ENCODE data around the gene SLC25A24. TPM values are rescaled to one million over a fixed set of nuclear protein-coding genes. Genes with fewer than 3 reads are reported as not detected.

The SLC25A24 gene
- total and polyA plus RNA-seq, 9 of the 15 experiments (the other 6 are each of a cell fraction or from before 2014, with no cell fraction given), result 6.9 to 34.9 (median 25.4) TPM

DNA sequence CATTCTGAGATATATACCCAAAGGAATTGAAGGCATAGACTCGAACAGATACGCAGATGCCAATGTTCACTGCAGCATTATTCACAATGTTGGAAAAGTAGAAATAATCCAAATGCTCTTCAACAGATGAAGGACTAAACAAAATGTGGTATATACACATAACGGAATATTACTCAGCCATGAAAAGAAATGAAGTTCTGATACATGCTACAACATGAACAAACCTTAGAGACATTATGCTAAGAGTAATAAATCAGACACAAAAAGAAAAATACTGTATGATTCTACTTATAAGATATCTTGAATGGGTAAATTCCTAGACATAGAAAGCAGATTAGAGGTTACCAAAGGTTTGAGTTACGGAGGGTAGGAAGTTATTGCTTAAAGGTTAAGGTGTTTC, 57.9 kb downstream of the SLC25A24 start:
- 89% methylated on average over 4 of the region's 4 CpGs for WGBS (ENCODE audit: insufficient coverage, low coverage, missing lambda C conversion rate)
- in situ Hi-C loops (cut with MboI), result no loop called here
- Histone ChIP-seq H4K20me1 (replicated peaks; ENCODE audit: control insufficient read depth, insufficient read depth, low read length) (no peaks in the 10 kb centered on the region), H3K79me2 (ENCODE audit: control insufficient read depth, insufficient read depth, low read length) (no peaks in the 10 kb centered on the region), H3K9me1 (ENCODE audit: control insufficient read depth, insufficient read depth, low read length) (no peaks in the 10 kb centered on the region), H3K4me3 (no peak overlapping the region), H3K4me2 (ENCODE audit: insufficient read depth, low read length) (no peak overlapping the region), H3K36me3 (ENCODE audit: control insufficient read depth, insufficient read depth, low read length) (peaks cover 13% of the 10 kb centered on the region; the same call in 1 of the 3 replicates), H3K4me1 (replicated peaks in 1 of 2; ENCODE audit: control insufficient read depth in 2 of 2, insufficient read depth in 2 of 2, low read length in 2 of 2) (peaks cover 0 to 7% of the 10 kb centered on the region in 2 experiments; a peak in 2 of 5 replicates), H3K9ac (ENCODE audit: insufficient read depth in 1 of 2, low read depth in 2 of 2, low read length in 2 of 2) (no peak overlapping the region), H2AFZ (ENCODE audit: low read depth, low read length) (no peak overlapping the region), H3K27ac (ENCODE audit: extremely low read depth, low read depth, low read length) (no peak overlapping the region), H3K9me3 (replicated peaks; ENCODE audit: control insufficient read depth, insufficient read depth, low read depth, low read length) (no peaks in the 10 kb centered on the region), H3K27me3 (ENCODE audit: control insufficient read depth in 2 of 2, insufficient read depth in 2 of 2, low read length in 2 of 2) (no peaks in the 10 kb centered on the region)
- no TSS peak for BruUV-seq (replicated peaks)
- POLR2A ChIA-PET, result no interaction called here
- DNase-seq (ENCODE audit: extremely low read depth in 1 of 4, low spot score in 3 of 4) (no peak), ATAC-seq (no peak), FAIRE-seq (no peak)
- intact Hi-C loops (cut with micrococcal nuclease), result no loop called here
- TF ChIP-seq ZNF146 (CRISPR knock-in tag; IDR thresholded peaks at IDR 0.05; ENCODE audit: unreplicated experiment) (peak; percentile 74), EZH2 (IDR thresholded peaks at IDR 0.05; ENCODE audit: borderline replicate concordance, low read depth, low read length) (no peak), POLR2A (conservative IDR thresholded peaks at IDR 0.05) (no peak), ZNF584 (CRISPR knock-in tag; IDR thresholded peaks at IDR 0.05; ENCODE audit: low read depth) (no peak), CBX3 (IDR thresholded peaks at IDR 0.05; ENCODE audit: borderline replicate concordance in 1 of 2, low read length in 2 of 2) (no peak), RBM25 (IDR thresholded peaks at IDR 0.05; ENCODE audit: low read depth, low read length, severe bottlenecking) (peak; percentile 46), KDM1A (IDR thresholded peaks at IDR 0.05) (0 out of 4 replicates have a peak, but pooled peaks of 1 of the 2 experiments have one; percentile 9), ZNF778 (CRISPR knock-in tag; IDR thresholded peaks at IDR 0.05) (no peak)
- TF ChIP-seq, protein P1, sequence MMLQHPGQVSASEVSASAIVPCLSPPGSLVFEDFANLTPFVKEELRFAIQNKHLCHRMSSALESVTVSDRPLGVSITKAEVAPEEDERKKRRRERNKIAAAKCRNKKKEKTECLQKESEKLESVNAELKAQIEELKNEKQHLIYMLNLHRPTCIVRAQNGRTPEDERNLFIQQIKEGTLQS (IDR thresholded peaks at IDR 0.05), result no peak
- TF ChIP-seq, protein P1 (CRISPR knock-in tag; conservative IDR thresholded peaks at IDR 0.05), result no peak
- CTCF ChIA-PET (ENCODE audit: low intra/inter-chr PET ratio), result no interaction called here

Data from K562 (cell line).